ENCODE results near the gene SALL3. TPM values are rescaled to one million over a fixed set of nuclear protein-coding genes. Genes with fewer than 3 reads are reported as not detected.
A peak's percentile ranks its signal among the peaks of the same experiment; 100 is the strongest.

Gene SALL3
- under 1 TPM in 1 of 4 donors, not detected in 3; 0.16 TPM for total RNA-seq

DNA sequence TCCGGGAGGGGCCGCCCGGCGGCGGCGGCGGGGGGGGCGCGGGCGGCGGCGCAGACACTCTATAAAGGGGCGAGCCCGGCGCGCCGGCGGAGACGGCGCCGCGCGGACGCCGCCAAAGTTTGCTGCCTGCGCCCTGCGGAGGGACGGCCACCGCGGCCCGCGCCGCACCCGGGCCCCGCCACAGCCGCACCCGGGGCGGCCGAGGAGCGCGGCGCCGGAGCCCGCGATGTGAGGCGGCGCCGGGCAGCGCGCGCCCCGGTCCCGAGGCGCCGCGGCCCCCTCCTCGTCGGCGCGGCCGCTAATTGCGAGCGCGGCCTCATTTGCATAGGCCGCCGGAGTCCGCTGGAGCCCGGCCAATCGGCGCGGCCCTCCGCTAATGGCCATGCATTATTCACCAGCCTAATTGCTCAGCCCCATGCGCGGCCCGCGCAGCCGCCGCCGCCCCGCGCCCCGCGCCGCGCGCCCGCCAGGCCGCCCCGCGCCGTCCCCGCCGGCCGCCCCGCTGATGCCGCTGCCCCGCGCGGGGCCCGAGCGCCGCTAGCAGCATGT, at the start of gene SALL3:
TSS of gene SALL3 (plus strand) at position 89 of the 549 bp plus-strand sequence. CDS start at position 546, 457 bp downstream.
- 3% methylated on average over 35 of the region's 102 CpGs; no CpG with 5 or more reads in 1 of the 2 donors for WGBS, 2 donors
- TF ChIP-seq CTCF (IDR thresholded peaks at IDR 0.05): no peak
- TF ChIP-seq POLR2A (IDR thresholded peaks at IDR 0.05): no peak
- intact Hi-C loops (cut with DNase I; ENCODE audit: low total_unique reads): no loop called here
- no peak within 1 kb of the TSS for H3K4me3 ChIP-seq (ENCODE audit: low read depth, poor library complexity, severe bottlenecking)
- DNase-seq (ENCODE audit: low spot score in 2 of 2): no peak

- peak in 1 of 2 donors; percentile 66 for DNase-seq (ENCODE audit: low spot score in 2 of 2)
These were observed 47.3 kb upstream of the SALL3 start for GRCh38 chr18:78932281-78932680.

GRCh38 chr18:78934003-78934402, 45.6 kb upstream of the SALL3 start:
- H3K4me3 ChIP-seq (ENCODE audit: low read depth, poor library complexity, severe bottlenecking): no peak overlapping the region
- 90% methylated on average over 22 of the region's 22 CpGs for WGBS, 2 donors
- DNase-seq (ENCODE audit: low spot score in 2 of 2): peak in 1 of 2 donors; percentile 82
- TF ChIP-seq POLR2A (IDR thresholded peaks at IDR 0.05) (no peak), CTCF (IDR thresholded peaks at IDR 0.05) (no peak)
- intact Hi-C loops (cut with DNase I; ENCODE audit: low total_unique reads): no loop called here

More at GRCh38 chr18:78932281-78932680, 47.3 kb upstream of the SALL3 start:
- intact Hi-C loops (cut with DNase I; ENCODE audit: low total_unique reads): no loop called here
- TF ChIP-seq POLR2A (IDR thresholded peaks at IDR 0.05) (no peak), CTCF (IDR thresholded peaks at IDR 0.05) (no peak)
- 61 to 68% methylated on average over 14 of the region's 14 CpGs for WGBS, 2 donors
- no peak overlapping the region for H3K4me3 ChIP-seq (ENCODE audit: low read depth, poor library complexity, severe bottlenecking)

- DNase-seq (ENCODE audit: low spot score in 2 of 2): peak in 1 of 2 donors; percentile 68
- intact Hi-C loops (cut with DNase I; ENCODE audit: low total_unique reads): no loop called here
- no peak overlapping the region for H3K4me3 ChIP-seq (ENCODE audit: low read depth, poor library complexity, severe bottlenecking)
- TF ChIP-seq POLR2A (IDR thresholded peaks at IDR 0.05) (no peak), CTCF (IDR thresholded peaks at IDR 0.05) (no peak)
- WGBS, 2 donors: 76 to 85% methylated on average over 20 of the region's 20 CpGs
These were observed 44.9 kb upstream of the SALL3 start for GRCh38 chr18:78934551-78935225.

GRCh38 chr18:78935406-78935805, 44.2 kb upstream of the SALL3 start:
- intact Hi-C loops (cut with DNase I; ENCODE audit: low total_unique reads): no loop called here
- no peak for TF ChIP-seq POLR2A (IDR thresholded peaks at IDR 0.05)
- TF ChIP-seq CTCF (IDR thresholded peaks at IDR 0.05): no peak
- no peak overlapping the region for H3K4me3 ChIP-seq (ENCODE audit: low read depth, poor library complexity, severe bottlenecking)
- 73 to 86% methylated on average over 9 of the region's 9 CpGs for WGBS, 2 donors
- DNase-seq (ENCODE audit: low spot score in 2 of 2): peak in 1 of 2 donors; percentile 69

All from lower leg skin (tissue), 4 donors.